ENCODE measurements around the gene VPS4A.
"Not testable (repeated sequence)": the region's sequence is repeated elsewhere in the genome, so short reads cannot be mapped to it uniquely, and the experiment has no call there.

VPS4A gene

GRCh38 chr16:69293401-69293800, 17.7 kb upstream of the VPS4A start:
- TF ChIP-seq POLR2A (IDR thresholded peaks at IDR 0.05; ENCODE audit: low read length) (no peak), GATA1 (IDR thresholded peaks at IDR 0.05; ENCODE audit: low read depth, low read length) (no peak)
- no peak for DNase-seq

GRCh38 chr16:69294051-69294450, 17.1 kb upstream of the VPS4A start:
- no peak for DNase-seq
- TF ChIP-seq POLR2A (IDR thresholded peaks at IDR 0.05; ENCODE audit: low read length) (no peak), GATA1 (IDR thresholded peaks at IDR 0.05; ENCODE audit: low read depth, low read length) (no peak)

GRCh38 chr16:69296771-69297170, 14.4 kb upstream of the VPS4A start:
- DNase-seq, result not testable (repeated sequence)

GRCh38 chr16:69298261-69298660, 12.9 kb upstream of the VPS4A start:
- TF ChIP-seq GATA1 (IDR thresholded peaks at IDR 0.05; ENCODE audit: low read depth, low read length) (no peak), POLR2A (IDR thresholded peaks at IDR 0.05; ENCODE audit: low read length) (no peak)
- DNase-seq, result no peak

- DNase-seq, result no peak
- TF ChIP-seq POLR2A (IDR thresholded peaks at IDR 0.05; ENCODE audit: low read length) (no peak), GATA1 (IDR thresholded peaks at IDR 0.05; ENCODE audit: low read depth, low read length) (no peak)
Observed at GRCh38 chr16:69301187-69301586, 10.0 kb upstream of the VPS4A start.

GRCh38 chr16:69301861-69302260, 9.3 kb upstream of the VPS4A start:
- TF ChIP-seq GATA1 (IDR thresholded peaks at IDR 0.05; ENCODE audit: low read depth, low read length) (no peak), POLR2A (IDR thresholded peaks at IDR 0.05; ENCODE audit: low read length) (no peak)
- no peak for DNase-seq

GRCh38 chr16:69302301-69302700, 8.8 kb upstream of the VPS4A start:
- TF ChIP-seq POLR2A (IDR thresholded peaks at IDR 0.05; ENCODE audit: low read length) (no peak), GATA1 (IDR thresholded peaks at IDR 0.05; ENCODE audit: low read depth, low read length) (no peak)

GRCh38 chr16:69306031-69306430, 5.1 kb upstream of the VPS4A start:
- DNase-seq, result no peak
- TF ChIP-seq POLR2A (IDR thresholded peaks at IDR 0.05; ENCODE audit: low read length) (no peak), GATA1 (IDR thresholded peaks at IDR 0.05; ENCODE audit: low read depth, low read length) (no peak)

More at GRCh38 chr16:69302301-69302700, 8.8 kb upstream of the VPS4A start:
- no peak for DNase-seq

GRCh38 chr16:69307091-69307490, 4.1 kb upstream of the VPS4A start:
- no peak for TF ChIP-seq GATA1 (IDR thresholded peaks at IDR 0.05; ENCODE audit: low read depth, low read length)
- TF ChIP-seq POLR2A (IDR thresholded peaks at IDR 0.05; ENCODE audit: low read length), result no peak
- no peak for DNase-seq

GRCh38 chr16:69307856-69308255, 3.3 kb upstream of the VPS4A start:
- no peak for DNase-seq
- TF ChIP-seq GATA1 (IDR thresholded peaks at IDR 0.05; ENCODE audit: low read depth, low read length), result no peak
- TF ChIP-seq POLR2A (IDR thresholded peaks at IDR 0.05; ENCODE audit: low read length), result no peak

- no peak for TF ChIP-seq GATA1 (IDR thresholded peaks at IDR 0.05; ENCODE audit: low read depth, low read length)
- TF ChIP-seq POLR2A (IDR thresholded peaks at IDR 0.05; ENCODE audit: low read length), result no peak
- DNase-seq, result no peak
Observed at GRCh38 chr16:69309316-69309715, 1.8 kb upstream of the VPS4A start.

GRCh38 chr16:69311533-69312387, 610 bp downstream of the VPS4A start:
- TF ChIP-seq POLR2A (IDR thresholded peaks at IDR 0.05; ENCODE audit: low read length) (no peak), GATA1 (IDR thresholded peaks at IDR 0.05; ENCODE audit: low read depth, low read length) (no peak)
- DNase-seq, result peak; percentile 67 to 79

- TF ChIP-seq GATA1 (IDR thresholded peaks at IDR 0.05; ENCODE audit: low read depth, low read length) (no peak), POLR2A (IDR thresholded peaks at IDR 0.05; ENCODE audit: low read length) (no peak)
- no peak for DNase-seq
Observed at GRCh38 chr16:69313469-69313868, 2.3 kb downstream of the VPS4A start.

GRCh38 chr16:69314534-69314933, 3.4 kb downstream of the VPS4A start:
- no peak for DNase-seq
- TF ChIP-seq GATA1 (IDR thresholded peaks at IDR 0.05; ENCODE audit: low read depth, low read length) (no peak), POLR2A (IDR thresholded peaks at IDR 0.05; ENCODE audit: low read length) (no peak)
